ENCODE results near the gene OR1F1. TPM values are rescaled to one million over a fixed set of nuclear protein-coding genes. Genes with fewer than 3 reads are reported as not detected.
"Not testable (repeated sequence)": the region's sequence is repeated elsewhere in the genome, so short reads cannot be mapped to it uniquely, and the experiment has no call there.

The OR1F1 gene
- total RNA-seq, 1 donor from 2014 or later: not detected

GRCh38 chr16:3171181-3171854, 16.7 kb upstream of the OR1F1 start:
- Mint-ChIP-seq H3K4me3 (peak overlapping the region; percentile 73), H3K27me3 (ENCODE audit: insufficient read depth) (peaks cover 60% of the 10 kb centered on the region), H3K4me1 (ENCODE audit: low read depth) (peaks cover 29% of the 10 kb centered on the region), H3K36me3 (ENCODE audit: low read depth) (peaks cover 5% of the 10 kb centered on the region), H3K27ac (peak overlapping the region; percentile 82), H3K9me3 (no peaks in the 10 kb centered on the region)
- no peak for DNase-seq (ENCODE audit: low spot score)
- intact Hi-C loops (cut with micrococcal nuclease): loop anchor here (1.0 to 5.0 kb wide), 3 partner anchors 20 to 61 kb away; no protein-coding TSS in a partner anchor

GRCh38 chr16:3171855-3172593, 16.0 kb upstream of the OR1F1 start:
- Mint-ChIP-seq H3K4me3 (peak overlapping the region; percentile 73), H3K9me3 (no peaks in the 10 kb centered on the region), H3K4me1 (ENCODE audit: low read depth) (peaks cover 29% of the 10 kb centered on the region), H3K27ac (peak overlapping the region; percentile 82), H3K27me3 (ENCODE audit: insufficient read depth) (peaks cover 66% of the 10 kb centered on the region), H3K36me3 (ENCODE audit: low read depth) (peaks cover 5% of the 10 kb centered on the region)
- DNase-seq (ENCODE audit: low spot score): no peak
- intact Hi-C loops (cut with micrococcal nuclease): loop anchor here (1.0 to 5.0 kb wide), 3 partner anchors 19 to 60 kb away; no protein-coding TSS in a partner anchor

DNA sequence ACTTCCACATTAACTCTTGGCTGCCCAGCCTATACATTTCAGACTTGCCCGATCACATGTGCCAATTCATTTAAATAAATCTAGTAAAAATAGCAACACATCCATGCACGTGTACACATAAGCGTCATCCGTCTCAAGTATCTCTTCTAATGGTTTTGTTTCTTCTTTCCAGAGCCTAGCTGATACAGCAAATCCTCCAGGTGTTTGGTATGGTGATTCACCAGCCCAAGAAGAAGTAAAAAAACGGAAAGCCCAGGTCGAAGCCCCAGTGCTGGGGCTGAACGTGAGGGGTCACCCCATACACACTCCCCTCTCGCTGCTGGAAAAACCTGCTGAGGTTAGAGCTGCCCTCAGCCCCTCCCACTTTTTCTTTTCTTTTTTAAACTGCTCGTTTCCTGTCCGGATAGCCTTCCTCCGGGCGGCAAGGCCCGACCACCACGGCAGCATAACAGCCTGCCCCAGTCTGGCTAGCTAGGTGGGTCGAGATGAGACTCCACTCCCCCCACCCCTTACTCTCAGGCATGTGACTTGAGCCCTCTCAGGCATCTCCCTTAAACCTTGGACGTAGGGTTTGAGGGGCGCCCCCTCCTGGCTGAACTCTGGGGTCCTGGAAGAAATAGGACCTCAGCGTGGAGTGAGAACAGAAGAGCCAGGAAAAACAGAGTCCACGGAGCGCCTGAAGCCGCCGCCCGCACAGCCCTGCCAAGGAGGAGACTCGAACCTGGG, 13.9 kb upstream of the OR1F1 start:
- Mint-ChIP-seq H3K27me3 (ENCODE audit: insufficient read depth) (peaks cover 68% of the 10 kb centered on the region), H3K4me3 (peak overlapping the region; percentile 72), H3K36me3 (ENCODE audit: low read depth) (peaks cover 5% of the 10 kb centered on the region), H3K9me3 (no peaks in the 10 kb centered on the region), H3K27ac (peak overlapping the region; percentile 48), H3K4me1 (ENCODE audit: low read depth) (peaks cover 29% of the 10 kb centered on the region)
- intact Hi-C loops (cut with micrococcal nuclease): loop anchor here (1.0 to 5.0 kb wide), 2 partner anchors 8 to 58 kb away; no protein-coding TSS in a partner anchor
- DNase-seq (ENCODE audit: low spot score): no peak

- peaks cover 5% of the 10 kb centered on the region for H3K36me3 Mint-ChIP-seq (ENCODE audit: low read depth)
Measured at GRCh38 chr16:3174618-3175148, 13.3 kb upstream of the OR1F1 start.

GRCh38 chr16:3175157-3176093, 12.6 kb upstream of the OR1F1 start:
- Mint-ChIP-seq H3K27ac (peak overlapping the region; percentile 52), H3K4me3 (no peak overlapping the region), H3K4me1 (ENCODE audit: low read depth) (peaks cover 29% of the 10 kb centered on the region), H3K36me3 (ENCODE audit: low read depth) (peaks cover 5% of the 10 kb centered on the region), H3K9me3 (no peaks in the 10 kb centered on the region), H3K27me3 (ENCODE audit: insufficient read depth) (peaks cover 67% of the 10 kb centered on the region)
- no peak for DNase-seq (ENCODE audit: low spot score)
- intact Hi-C loops (cut with micrococcal nuclease): no loop called here

More at GRCh38 chr16:3174618-3175148, 13.3 kb upstream of the OR1F1 start:
- Mint-ChIP-seq H3K27me3 (ENCODE audit: insufficient read depth) (peaks cover 66% of the 10 kb centered on the region), H3K27ac (peak overlapping the region; percentile 48), H3K9me3 (no peaks in the 10 kb centered on the region), H3K4me3 (peak overlapping the region; percentile 72), H3K4me1 (ENCODE audit: low read depth) (peaks cover 29% of the 10 kb centered on the region)
- intact Hi-C loops (cut with micrococcal nuclease): loop anchor here (1.0 to 5.0 kb wide), 2 partner anchors 8 to 58 kb away; no protein-coding TSS in a partner anchor
- DNase-seq (ENCODE audit: low spot score): no peak

DNA sequence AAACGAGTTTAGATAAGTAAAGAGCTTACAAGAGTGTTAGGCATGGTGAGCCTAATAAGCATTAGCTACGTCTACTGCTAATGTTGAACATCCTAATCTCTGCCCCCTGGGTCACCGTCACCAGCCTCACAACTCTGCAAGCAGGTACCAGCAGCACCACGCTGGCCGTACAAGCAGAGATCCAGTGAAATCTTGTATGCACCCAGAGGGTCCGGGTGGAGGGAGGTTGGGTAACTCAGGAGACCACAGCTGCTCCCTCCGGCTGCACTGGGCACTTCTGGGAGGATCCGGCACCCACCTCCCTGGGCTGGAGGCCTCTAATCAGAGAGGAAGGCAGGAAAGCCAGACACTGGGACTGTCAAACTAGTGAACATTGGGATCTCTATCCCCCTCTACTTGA, 8.4 kb upstream of the OR1F1 start:
- DNase-seq (ENCODE audit: low spot score): no peak
- H3K36me3 Mint-ChIP-seq (ENCODE audit: low read depth): peaks cover 7% of the 10 kb centered on the region
- H3K27me3 Mint-ChIP-seq (ENCODE audit: insufficient read depth): peaks cover 76% of the 10 kb centered on the region
- H3K27ac Mint-ChIP-seq: no peak overlapping the region
- peaks cover 9% of the 10 kb centered on the region for H3K9me3 Mint-ChIP-seq
- H3K4me1 Mint-ChIP-seq (ENCODE audit: low read depth): peaks cover 19% of the 10 kb centered on the region
- intact Hi-C loops (cut with micrococcal nuclease): loop anchor here (10.0 kb wide), 1 partner anchor 225 kb away; the partner anchor contains the start of genes ZNF174 and ZSCAN32
- H3K4me3 Mint-ChIP-seq: no peak overlapping the region

DNA sequence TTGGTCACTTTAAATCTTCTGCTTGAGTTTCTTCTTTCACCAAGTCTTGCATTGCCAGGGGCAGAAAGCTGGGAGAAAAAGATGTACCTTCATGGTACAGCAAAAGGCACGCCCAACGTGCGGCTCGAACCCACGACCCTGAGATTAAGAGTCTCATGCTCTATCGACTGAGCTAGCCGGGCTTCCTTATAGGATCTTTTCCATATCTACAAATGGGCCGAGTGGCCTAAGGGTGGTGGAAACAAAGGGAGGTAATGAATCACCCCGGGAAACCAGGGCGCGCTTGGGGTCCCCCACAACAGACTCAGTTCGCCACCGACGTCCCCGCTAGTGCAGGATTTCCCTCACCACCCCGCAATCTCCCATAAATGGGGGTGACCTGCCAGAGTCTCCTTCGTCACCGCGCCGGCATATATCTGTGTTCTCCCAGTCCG, 7.5 kb upstream of the OR1F1 start:
- Mint-ChIP-seq H3K4me1 (ENCODE audit: low read depth) (peaks cover 19% of the 10 kb centered on the region), H3K9me3 (peaks cover 9% of the 10 kb centered on the region), H3K36me3 (ENCODE audit: low read depth) (peaks cover 7% of the 10 kb centered on the region), H3K4me3 (no peak overlapping the region), H3K27me3 (ENCODE audit: insufficient read depth) (peaks cover 72% of the 10 kb centered on the region), H3K27ac (no peak overlapping the region)
- intact Hi-C loops (cut with micrococcal nuclease): loop anchor here (10.0 kb wide), 1 partner anchor 224 kb away; the partner anchor contains the start of genes ZNF174 and ZSCAN32
- DNase-seq (ENCODE audit: low spot score): no peak

DNA sequence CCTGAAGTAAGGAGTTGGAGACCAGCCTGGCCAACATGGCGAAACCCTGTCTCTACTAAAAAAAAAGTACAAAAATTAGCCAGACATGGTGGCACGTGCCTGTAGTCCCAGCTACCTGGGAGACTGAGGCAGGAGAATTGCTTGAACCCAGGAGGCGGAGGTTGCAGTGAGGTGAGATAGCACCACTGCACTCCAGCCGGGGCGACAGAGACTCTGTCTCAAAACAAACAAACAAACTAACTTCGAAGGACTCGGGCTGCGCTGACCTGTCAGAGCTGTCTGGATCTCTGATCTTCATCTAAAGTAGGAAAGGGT, 5.8 kb upstream of the OR1F1 start:
- Mint-ChIP-seq H3K4me3 (peak overlapping the region; percentile 83), H3K27ac (peak overlapping the region; percentile 94), H3K4me1 (ENCODE audit: low read depth) (peaks cover 23% of the 10 kb centered on the region), H3K9me3 (peaks cover 17% of the 10 kb centered on the region), H3K27me3 (ENCODE audit: insufficient read depth) (peaks cover 67% of the 10 kb centered on the region)
- not testable (repeated sequence) for DNase-seq (ENCODE audit: low spot score); H3K36me3 Mint-ChIP-seq (ENCODE audit: low read depth)
- intact Hi-C loops (cut with micrococcal nuclease): loop anchor here (1.0 to 10.0 kb wide), 4 partner anchors 8 to 223 kb away; partner anchors contain the start of genes ZNF174 and ZSCAN32

- H3K4me3 Mint-ChIP-seq: peak overlapping the region; percentile 83
- peaks cover 28% of the 10 kb centered on the region for H3K4me1 Mint-ChIP-seq (ENCODE audit: low read depth)
- peaks cover 68% of the 10 kb centered on the region for H3K27me3 Mint-ChIP-seq (ENCODE audit: insufficient read depth)
- H3K27ac Mint-ChIP-seq: peak overlapping the region; percentile 94
- peaks cover 17% of the 10 kb centered on the region for H3K9me3 Mint-ChIP-seq
- peaks cover 10% of the 10 kb centered on the region for H3K36me3 Mint-ChIP-seq (ENCODE audit: low read depth)
- no peak for DNase-seq (ENCODE audit: low spot score)
- intact Hi-C loops (cut with micrococcal nuclease): loop anchor here (1.0 to 10.0 kb wide), 4 partner anchors 9 to 222 kb away; partner anchors contain the start of genes ZNF174 and ZSCAN32
Measured at GRCh38 chr16:3182608-3183444, 5.2 kb upstream of the OR1F1 start.

GRCh38 chr16:3183445-3184139, 4.4 kb upstream of the OR1F1 start:
- peak overlapping the region; percentile 84 for H3K27ac Mint-ChIP-seq
- DNase-seq (ENCODE audit: low spot score): no peak
- peaks cover 17% of the 10 kb centered on the region for H3K9me3 Mint-ChIP-seq
- H3K27me3 Mint-ChIP-seq (ENCODE audit: insufficient read depth): peaks cover 65% of the 10 kb centered on the region
- peaks cover 10% of the 10 kb centered on the region for H3K36me3 Mint-ChIP-seq (ENCODE audit: low read depth)
- H3K4me3 Mint-ChIP-seq: peak overlapping the region; percentile 78
- peaks cover 33% of the 10 kb centered on the region for H3K4me1 Mint-ChIP-seq (ENCODE audit: low read depth)
- intact Hi-C loops (cut with micrococcal nuclease): loop anchor here (2.0 to 10.0 kb wide), 3 partner anchors 31 to 221 kb away; partner anchors contain the start of genes ZNF174 and ZSCAN32

Data from activated T-helper 1 cell treated with anti-CD3 and anti-CD28 coated beads, Interleukin-12 subunit alpha, Interleukin-12 subunit beta, Interleukin-2, Interleukin-4 antibody, amounts not matched to agents 30 ng/mL and 10 ng/mL and 1 ng/mL, durations not matched to agents 14 hours and 24 hours and 36 hours (primary cell).